ENCODE measurements around the gene SNAP29.
"Not testable (repeated sequence)": the region's sequence is repeated elsewhere in the genome, so short reads cannot be mapped to it uniquely, and the experiment has no call there.

The SNAP29 gene

DNA sequence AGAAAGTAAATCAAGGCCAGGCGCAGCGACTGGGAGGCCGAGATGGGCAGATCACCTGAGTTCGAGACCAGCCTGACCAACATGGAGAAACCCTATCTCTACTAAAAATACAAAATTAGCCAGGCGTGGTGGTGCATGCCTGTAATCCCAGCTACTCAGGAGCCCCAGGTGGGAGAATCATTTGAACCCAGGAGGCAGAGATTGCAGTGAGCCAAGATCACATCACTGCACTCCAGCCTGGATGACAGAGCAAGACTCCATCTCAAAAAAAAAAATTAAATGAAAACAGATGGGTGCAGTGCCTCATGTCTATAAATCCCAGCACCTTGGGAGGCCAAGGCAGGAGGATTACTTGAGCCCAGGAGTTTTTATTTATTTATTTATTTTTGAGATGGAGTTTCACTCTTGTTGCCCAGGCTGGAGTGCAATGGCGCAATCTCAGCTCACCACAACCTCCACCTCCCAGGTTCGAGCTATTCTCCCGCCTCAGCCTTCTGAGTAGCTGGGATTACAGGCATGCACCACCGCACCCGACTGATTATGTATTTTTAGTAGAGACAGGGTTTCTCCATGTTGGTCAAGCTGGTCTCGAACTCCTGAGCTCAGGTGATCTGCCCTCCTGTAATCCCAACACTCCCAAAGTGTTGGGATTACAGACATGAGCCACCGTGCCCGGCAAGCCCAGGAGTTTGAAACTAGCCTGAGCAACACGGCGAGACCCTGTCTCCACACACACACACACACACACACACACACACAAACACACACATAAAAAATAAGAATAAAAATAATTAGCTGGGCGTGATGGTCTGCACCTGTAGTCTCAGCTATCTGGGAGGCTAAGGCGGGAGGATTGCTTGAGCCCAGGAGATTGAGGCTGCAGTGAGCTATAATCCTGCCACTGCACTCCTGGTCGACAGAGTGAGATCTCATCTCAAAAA is 42.6 kb downstream of the SNAP29 start:
- DNase-seq (ENCODE audit: low read depth in 2 of 2) = not testable (repeated sequence)

DNA sequence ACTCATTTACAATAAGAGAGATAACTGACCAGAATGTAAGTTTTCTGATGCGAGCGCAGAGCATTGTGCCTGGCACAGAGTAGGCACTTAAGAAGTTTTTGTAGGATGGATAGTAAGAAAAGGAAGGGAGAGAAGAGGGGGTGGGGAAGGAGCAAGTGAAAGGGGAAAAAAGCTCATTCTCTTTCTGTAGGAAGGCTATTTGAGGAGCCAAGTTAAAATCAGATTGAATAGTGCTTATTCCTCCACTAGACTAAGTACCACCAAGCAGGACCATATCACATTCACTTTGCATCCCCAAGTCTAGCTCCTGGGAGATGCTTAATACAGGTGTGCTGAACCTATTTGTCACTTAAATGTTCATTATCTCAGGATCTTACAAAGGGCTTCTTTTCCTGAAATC is 44.3 kb downstream of the SNAP29 start:
- DNase-seq (ENCODE audit: low read depth in 2 of 2) = no peak

DNA sequence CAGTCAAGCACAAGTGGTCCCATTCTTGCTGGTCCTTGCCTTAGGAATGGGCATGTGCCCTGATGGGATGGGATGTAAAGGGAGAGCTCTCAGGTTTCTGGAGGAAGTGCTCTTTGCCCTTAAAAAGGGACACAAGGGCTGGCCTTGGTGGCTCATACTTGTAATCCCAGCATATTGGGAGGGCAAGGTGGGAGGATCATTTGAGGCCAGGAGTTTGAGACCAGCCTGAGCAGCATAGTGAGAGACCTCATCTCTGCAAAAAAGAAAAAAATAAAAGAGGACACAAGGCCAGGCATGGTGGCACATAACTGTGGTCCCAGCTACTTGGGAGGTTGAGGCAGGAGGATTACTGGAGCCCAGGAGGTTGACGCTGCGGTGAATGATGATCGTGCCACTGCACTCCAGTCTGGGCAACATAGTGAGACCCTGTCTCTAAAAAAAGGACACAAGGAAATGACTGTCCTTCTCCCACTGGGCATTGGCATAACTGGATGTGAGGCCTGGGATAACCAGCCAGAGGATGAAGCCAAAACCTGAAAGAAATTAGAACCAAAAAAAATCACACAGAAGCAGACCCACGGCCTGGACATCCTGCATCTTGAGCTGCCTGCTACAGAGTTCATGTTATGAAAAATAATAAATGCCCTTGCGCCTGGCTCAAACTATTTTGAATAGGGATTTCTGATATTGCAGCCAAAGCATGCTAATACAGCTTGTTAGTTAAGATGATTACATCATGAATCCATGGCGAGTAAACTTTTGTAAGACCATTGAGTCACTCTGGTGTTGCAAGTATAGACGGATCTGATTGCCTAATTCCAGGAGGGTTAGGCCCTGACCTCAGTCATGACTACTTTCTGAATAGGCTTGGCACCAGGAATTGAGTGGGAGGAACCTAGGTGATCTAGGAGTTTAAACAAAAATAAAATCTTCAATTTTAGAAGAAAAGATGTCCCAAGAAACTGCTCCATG is 45.5 kb downstream of the SNAP29 start:
- DNase-seq (ENCODE audit: low read depth in 2 of 2) = no peak

DNA sequence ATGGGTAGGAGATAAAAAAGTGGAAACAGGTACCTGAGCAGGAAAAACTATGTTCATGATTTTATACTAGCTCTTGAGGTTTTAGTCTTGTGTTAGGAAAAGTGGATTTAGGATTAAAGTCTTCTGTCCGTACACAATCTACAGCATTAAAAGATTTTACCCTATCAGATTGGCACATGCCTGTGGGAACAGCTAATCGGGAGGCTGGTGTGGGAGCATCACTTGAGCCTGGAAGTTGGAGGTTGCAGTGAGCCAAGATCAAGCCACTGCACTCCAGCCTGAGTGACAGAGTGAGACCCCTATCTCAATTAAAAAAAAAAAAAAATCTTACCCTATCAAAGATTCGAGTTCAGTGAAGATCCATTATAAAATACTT is 46.2 kb downstream of the SNAP29 start:
- no peak for DNase-seq (ENCODE audit: low read depth in 2 of 2)

DNA sequence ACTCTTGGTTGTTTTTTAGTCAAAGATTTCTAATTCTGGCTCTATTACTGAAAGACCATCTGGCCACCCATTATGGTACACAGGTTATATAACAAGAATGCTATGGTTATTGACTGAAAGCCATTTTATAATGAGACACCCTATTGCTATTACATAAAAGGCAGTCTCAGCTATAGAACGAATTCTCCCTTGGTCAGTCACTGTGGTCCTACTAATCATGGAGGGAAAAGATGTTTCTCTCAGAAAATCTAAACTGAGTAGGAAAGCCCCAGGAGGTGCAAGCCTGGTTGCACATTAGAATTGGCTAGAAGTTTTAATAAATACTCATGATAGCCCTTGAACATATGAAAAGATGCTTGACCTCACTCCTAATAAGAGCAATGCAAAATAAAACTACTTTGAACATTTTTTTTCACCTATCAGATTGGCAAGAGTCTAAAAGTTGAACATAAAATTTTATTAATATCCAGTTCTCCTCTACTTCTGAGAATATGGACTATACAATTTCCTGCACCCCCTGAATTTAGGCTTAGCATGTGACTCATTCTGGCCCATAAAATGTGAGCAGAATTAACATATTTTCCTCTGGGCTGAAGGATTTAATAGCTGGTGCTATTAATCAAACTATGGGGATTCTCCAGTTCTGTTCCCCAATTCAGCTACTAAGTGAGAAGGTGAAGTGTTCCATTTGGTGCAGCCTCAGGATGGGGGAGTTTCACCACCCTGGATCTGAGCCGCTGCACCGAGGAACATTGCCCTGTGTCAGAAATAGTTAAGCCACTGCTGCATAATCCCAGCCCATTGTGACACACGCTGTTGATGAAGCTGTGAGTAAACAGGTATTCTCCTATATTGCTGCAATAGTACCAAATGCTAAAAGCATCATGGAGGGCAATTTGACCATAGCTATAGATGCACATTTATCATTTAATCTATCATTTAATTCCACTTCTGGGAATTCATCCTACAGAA is 46.9 kb downstream of the SNAP29 start:
- no peak for DNase-seq (ENCODE audit: low read depth in 2 of 2)

DNA sequence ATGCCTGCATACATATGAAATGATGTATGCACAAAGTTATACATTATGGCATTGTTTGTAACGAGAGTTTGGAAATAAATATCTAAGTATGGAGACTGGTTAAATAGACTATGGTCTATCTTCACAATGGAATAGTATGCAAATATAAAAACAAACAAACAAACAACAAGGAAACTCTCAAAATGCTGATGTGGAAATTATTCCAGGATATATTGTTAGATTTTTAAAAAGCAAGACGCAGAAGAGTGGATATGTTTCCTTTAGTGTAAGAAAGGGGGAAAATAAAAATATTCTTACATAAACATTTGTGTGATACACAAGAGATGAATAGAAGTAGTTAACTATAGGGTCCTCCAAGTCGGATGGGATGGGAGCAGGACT is 47.6 kb downstream of the SNAP29 start:
- DNase-seq (ENCODE audit: low read depth in 2 of 2) = no peak

DNA sequence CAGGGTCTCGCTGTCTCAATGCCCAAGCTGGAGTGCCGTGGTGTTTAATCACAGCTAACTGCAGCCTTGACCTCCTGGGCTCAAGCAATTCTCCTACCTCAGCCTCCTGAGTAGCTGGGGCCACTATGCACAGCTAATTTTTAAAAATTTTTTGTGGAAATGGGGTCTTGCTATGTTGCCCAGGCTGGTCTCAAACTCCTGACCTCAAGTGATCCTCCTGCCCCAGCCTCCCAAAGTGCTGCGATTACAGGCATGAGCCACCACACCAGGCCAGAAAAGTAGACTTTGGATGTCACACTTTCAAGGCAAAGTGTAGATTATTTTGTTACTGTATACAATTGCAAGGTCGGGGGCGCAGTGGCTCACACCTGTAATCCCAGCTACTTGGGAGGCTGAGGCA is 49.9 kb downstream of the SNAP29 start:
- DNase-seq (ENCODE audit: low read depth in 2 of 2) = not testable (repeated sequence)

DNA sequence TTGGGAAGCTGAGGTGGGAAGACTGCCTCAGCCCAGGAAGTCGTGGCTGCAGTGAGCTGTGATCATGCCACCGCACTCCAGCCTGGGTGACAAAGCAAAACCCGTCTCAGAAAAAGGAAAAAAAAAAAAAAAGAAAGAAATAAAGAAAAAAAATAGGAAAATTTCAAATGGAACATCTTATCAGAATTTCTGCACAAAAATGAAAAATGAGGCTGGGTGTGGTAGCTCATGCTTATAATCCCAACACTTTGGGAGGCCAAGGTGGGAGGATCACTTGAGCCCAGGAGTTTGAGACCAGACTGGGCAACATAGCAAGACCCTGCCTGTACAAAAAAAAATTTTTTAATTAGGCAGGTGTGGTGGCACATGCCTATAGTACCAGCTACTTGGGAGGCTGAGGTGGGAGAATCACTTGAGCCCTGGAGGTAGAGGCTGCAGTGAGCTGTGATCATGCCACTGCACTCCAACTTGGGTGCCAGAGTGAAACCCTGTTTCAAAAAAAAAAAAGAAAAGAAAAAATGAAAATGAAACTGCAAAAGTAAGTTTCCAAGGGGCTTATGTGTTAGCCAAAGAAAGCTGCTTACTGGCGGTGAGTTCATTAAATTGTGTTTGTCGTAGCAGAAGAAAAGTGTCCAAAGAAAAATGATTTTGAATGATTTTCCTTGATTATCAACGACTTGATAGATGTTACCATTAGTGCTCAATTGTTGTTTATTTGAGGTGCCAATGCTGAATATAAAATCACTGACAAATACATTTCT is 50.9 kb downstream of the SNAP29 start:
- no peak for DNase-seq (ENCODE audit: low read depth in 2 of 2)

DNA sequence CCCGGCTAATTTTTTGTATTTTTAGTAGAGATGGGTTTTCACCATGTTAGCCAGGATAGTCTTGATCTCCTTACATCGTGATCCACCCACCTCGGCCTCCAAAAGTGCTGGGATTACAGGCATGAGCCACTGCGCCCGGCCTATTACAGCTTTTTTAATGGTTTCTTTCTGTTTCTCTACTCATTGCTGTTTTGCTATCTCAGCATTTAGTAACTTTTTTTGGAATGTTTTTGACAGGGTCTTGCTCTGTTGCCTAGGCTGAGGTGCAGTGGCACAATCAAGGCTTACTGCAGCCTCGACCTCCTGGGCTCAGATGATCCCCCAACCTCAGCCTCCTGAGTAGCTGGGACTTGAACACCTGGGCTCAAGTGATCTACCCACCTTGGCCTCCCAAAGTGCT is 53.7 kb downstream of the SNAP29 start:
- DNase-seq (ENCODE audit: low read depth in 2 of 2) = no peak

DNA sequence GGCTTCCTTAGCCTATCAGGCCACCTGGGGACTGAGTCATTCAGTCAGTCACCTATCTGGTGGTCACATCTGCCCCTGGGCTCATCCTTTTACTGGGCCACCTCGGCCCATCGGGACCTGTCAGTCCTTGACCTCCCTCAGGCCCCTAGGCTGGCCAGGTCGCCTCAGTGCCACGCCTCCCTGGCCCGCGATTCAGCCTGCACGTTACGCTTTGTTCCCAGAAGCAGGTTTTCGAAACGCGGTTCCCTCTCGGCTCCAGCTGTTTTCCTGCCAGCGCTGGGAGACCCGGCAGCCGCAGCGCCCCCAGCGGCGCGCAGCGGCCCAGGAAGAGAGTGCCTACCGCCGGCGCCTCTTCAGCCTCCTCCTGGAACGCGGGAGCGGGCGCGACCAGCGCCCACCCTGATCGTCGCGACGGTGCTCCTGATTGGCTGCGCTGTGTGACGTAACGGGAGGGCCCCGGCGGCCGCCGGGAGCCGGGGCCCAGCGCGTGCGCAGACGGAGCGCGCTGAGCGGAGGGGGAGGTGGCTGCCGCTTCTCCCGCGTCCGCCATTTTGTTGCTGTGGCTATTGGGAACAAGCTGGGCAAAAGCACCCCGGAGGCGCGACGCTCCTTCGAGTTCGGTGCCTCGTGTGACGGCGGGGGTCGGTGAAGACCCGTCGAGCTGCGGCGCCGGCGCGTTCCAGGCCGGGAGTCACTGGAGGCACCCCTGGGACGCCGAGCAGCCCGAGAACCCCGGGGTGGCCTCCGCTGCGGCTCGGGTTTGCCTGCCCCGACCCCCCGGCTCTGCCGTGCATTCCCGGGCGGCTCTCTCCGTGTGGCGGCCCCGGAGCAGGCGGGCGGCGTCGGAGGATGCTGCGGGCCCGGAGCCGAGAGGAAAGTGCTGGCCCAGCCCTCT is 58.4 kb downstream of the SNAP29 start, which contains the start of gene CRKL:
Gene CRKL (plus strand): TSS at position 492 of the 895 bp plus-strand sequence. CDS start 528 bp downstream, outside the sequence.
- DNase-seq (ENCODE audit: low read depth in 2 of 2) = peak; percentile 91 to 93

DNA sequence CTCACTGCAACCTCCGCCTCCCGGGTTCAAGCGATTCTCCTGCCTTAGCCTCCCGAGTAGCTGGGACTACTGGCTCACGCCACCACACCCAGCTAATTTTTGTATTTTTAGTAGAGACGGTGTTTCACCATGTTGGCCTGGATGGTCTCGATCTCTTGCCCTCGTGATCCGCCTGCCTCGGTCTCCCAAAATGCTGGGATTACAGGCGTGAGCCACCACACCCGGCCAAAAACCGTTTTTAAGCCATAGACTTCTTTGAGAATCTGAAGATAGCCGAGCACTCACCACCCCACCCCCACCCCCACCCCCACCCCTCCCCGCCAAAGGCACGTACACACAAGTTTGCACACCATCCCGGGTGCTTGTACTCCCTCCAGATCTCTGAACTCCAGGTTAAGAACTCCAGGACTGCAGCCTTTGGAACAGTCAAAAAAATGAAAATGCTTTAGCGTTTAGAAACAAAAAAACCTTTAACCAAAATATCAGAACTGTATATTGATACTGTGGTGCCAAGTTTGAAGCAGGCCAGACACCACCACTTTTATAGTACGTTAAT is 59.9 kb downstream of the SNAP29 start:
- DNase-seq (ENCODE audit: low read depth in 2 of 2) = no peak

DNA sequence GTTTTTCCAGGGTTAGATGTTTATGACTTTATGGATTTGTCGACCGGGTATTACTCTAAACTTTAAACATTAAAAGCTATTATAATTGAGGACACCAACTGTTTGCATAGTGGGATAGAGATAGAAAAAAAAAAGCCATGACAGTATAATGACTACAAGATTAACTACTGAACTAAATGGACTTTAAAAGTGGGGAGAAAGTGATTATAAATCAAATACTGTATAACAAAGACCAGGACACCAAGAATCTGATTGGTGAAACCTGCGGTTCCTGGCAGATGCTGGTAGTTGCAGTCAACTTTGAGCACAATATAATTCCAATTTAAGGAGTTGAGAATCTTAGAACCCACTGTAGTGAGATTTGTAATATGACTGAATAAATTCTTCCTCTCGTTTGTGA is 60.9 kb downstream of the SNAP29 start:
- no peak for DNase-seq (ENCODE audit: low read depth in 2 of 2)

DNA sequence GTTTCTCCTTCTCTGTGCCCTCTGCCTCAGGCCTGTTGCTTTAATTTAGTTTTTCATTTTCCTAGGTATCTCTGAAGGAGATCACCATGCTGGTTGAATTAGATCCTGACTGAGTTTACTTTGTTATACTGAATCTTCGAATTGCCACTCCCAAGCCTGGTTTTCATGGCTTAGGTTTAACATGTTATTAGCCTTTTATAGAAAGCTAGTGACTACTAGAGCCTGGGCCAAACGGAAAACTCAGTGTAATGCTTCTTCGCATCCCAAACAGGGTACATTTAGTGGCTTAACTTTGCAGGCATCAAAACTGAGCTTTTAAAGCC is 62.0 kb downstream of the SNAP29 start:
- DNase-seq (ENCODE audit: low read depth in 2 of 2) = no peak

DNA sequence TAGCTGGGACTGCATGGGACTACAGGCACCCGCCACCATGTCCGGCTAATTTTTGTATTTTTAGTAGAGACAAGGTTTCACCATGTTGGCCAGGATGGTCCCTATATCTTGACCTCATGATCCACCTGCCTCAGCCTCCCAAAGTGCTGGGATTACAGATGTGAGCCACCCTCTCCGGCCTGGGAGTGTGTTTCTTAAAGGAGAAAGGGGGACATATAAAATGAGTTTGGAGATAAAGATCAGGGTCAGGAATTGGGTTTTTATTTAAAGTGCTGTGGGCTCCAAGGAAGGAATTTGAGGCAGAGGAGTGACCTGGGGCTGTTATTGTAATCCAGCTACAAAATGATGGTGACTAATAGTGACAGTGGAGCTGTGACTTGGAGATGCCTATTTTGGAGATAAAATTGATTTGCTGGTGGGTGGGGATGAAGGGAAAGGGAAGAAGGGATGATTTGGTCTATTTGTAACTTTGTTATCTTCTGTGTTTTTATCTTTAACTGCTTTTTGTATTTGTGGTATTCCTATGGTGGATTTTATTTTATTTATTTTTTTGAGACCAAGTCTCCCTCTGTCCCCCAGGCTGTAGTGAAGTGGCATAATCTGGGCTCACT is 63.4 kb downstream of the SNAP29 start:
- no peak for DNase-seq (ENCODE audit: low read depth in 2 of 2)

DNA sequence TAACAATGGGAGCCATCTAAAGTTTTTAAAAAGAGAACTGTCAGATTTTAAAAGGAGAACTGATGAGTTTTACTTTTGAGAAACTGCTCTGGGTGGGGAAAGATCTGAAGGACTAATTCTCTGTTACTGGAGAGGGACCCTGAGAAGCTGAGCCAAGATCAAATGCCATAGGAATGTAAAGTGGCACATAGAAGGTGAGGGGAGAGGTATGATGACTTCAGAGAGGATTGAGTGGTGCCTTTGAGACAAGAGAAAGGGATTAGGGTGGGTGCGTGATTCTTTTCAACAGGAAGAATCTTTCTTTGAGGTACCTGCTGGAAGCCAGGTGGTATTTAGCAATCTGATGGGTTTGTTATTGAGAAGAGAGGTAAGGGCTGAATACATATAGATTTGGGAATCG is 67.4 kb downstream of the SNAP29 start:
- DNase-seq (ENCODE audit: low read depth in 2 of 2) = no peak

DNA sequence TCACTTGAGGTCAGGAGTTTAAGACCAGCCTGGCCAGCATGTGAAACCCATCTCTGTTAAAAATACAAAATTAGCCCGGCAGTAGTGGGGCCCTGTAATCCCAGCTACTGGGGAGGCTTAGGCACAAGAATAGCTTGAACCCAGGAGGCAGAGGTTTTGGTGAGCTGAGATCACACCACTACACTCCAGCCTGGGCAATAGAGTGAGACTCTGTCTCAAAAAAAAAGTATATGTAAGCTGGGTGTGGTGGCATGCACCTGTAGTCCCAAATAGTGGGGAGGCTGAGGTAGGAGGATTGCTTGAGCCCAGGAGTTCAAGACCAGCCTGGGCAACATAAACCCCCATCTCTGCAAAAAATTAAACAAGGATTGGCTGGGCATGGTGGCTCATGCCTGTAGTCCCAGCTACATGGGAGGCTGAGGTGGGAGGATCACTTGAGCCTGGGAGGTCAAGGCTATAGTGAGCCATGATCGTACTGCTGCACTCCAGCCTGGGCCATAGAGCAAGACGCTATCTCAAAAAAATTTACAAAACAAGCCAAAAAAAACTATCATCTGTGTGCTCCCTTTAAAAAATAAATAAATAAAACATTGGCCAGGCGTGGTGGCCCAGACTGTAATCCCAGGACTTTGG is 69.2 kb downstream of the SNAP29 start:
- no peak for DNase-seq (ENCODE audit: low read depth in 2 of 2)

DNA sequence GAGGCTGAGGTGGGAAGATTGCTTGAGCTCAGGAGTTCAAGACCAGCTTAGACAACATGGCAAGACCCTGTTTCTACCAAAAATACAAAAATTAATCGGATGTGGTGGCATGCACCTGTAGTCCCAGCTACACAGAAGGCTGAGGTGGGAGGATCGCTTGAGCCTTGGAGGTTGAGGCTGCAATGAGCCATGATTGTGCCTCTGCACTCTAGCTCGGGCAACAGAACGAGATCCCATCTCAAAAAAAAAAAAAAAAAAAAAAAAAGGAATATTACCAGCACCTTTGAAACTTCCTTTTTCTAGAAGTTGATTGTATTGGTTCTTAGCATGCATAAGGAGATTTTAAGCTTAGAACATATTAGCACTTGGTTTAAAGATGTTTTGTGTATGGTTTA is 69.8 kb downstream of the SNAP29 start:
- DNase-seq (ENCODE audit: low read depth in 2 of 2) = no peak

DNA sequence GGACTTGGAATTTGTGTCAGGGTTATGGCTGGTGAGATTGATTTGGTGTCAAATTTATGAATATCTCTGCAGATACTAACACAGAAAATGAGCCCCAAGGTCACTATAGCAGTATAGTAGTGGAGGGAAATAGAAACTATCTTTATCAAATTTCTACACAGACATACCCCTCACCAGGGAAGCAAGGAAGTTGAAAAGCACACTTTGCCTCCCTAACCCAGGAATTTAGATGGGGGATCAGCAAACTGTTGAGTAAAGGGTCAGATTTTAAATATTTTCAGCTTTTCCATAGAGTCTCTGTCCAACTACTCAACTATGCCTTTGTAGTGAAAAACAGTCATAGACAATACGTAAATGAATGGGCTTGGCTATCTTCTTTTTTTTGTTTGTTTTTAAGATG is 71.2 kb downstream of the SNAP29 start:
- no peak for DNase-seq (ENCODE audit: low read depth in 2 of 2)

All from activated CD8-positive, alpha-beta memory T cell treated with anti-CD3 and anti-CD28 coated beads for 4 hours (primary cell).